HG02610 (cell line): ENCODE data around the gene MPIG6B.

Experiments used
- ATAC-seq: cut with Tn5 transposase; IDR thresholded peaks from one replicate; pipeline ENCODE4 v1.9.1; 2021; ENCODE audit warnings: mild to moderate bottlenecking, moderate library complexity; ENCODE audit not compliant: unreplicated experiment

Gene MPIG6B

DNA sequence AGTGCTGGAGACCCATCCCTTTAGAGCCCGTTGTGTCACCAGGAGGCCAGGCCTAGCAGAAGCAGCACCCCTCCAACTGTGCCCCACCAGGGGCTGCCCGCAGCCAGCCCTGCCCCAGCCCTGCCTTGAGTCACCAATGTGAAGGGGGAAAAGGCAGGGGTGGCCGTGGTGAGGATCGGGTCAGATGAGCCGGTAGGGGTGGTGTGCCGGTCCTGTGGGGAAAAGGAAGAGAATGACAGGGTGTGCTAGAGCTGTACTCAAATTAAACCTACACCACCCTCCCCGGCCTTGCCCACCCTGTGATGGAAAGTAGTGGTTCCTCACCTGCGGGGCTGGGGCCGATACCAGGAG is 42.4 kb downstream of the MPIG6B start:
- ATAC-seq: no peak

DNA sequence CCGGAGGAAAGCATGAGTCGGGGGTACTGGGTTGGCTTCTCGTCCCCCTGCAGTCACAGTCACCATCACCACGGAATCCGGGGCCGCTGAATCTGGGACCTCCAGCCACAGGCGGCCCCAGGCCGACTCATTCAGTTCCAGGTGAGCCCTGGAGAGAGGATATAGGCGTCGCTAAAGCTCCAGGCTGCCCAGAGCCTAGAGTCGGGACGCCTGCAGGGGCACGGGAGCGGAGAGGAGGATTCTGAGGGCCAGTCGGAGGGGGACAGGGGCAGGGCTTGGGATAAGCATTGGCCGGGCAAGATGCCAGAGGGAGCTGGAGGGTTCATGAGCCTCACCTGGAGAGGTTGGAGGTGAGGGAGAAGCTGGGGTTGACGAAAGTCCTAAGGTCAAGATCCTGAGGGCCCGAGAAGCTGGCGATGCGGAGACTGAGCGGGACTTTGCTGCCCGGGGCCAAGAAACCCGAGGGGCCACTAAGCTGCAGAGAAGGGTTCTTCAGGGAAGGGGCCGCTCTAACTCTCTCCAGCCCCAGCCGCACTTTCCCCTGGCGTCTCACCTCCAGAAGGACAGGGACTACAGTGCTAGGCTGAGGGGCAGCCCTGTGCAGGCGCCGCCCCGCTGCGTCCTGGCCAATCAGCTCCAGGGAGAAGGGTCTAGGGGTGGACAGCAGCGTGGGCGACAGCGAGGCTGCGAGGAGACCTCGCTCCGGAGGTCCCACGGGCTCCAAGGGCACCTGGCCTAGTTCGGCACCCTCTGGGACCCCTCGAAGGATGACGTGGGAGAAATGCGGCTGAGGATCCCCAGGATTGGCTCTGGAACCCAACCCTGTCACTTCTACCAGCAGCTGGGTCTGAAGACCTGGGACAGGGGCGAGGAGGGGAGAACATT is 43.0 kb downstream of the MPIG6B start:
- no peak for ATAC-seq

DNA sequence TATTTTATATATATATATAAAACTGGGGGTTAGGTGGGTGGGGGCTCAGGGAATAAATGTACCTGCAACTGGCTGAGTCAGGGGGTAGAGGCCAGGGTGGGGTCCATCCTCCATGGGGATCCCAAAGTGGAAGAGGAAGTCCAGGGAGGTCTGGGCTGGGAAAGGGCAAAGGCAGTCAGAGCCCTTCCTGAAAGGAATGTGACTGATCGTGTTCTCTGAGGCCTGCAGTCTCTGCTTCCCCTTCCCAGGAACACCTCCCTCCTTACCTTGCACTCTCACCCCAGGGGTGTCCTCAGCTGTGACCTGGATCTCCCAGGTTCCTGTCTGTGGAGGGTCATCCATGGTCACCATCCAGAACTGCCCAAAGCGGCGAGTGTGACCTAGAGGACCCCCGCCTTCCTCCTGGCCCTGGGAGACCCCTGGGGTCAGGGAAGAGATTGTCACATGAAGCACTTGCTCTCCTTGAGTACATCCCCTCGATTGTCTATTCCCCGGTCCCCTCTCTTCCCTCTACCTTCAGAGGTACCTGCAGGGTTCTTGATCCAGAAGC is 44.0 kb downstream of the MPIG6B start:
- ATAC-seq: no peak

DNA sequence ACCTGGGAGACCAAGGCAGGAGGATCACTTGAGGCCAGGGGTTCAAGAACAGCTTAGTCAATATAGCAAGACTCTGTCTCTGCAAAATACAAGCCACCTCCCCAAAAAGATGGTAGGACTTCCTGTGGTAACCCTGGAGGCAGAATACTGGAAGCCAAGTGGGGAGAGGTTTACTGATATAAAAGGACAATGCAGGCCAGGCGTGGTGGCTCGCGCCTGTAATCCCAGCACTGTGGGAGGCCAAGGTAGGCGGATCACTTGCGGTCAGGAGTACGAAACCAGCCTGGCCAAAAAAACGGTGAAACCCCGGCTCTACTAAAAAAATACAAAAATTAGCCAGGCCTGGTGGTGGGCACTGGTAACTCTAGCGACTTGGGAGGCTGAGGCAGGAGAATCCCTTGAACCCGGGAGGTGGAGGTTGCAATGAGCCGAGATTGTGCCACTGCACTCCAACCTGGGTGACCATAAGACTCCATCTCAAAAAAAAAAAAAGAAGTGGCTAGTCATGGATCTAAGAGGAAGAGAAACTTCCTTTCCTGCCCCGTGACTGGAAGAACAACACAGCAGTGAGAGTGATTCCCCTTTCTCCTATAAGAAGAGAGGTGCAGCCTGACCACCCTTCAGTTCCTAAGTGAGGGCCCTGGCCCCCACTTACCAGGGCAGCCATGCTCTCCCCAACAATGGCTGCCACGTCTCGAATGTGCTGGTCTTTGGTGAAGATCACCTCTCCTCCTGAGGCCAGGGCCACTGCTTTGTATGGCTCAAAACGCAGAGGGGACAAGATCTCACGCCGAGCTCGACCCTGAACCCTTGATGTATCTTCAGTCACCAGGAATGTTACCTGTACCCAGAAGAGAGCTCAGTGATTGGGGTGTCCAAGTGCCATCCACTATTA is 45.4 kb downstream of the MPIG6B start:
- no peak for ATAC-seq

DNA sequence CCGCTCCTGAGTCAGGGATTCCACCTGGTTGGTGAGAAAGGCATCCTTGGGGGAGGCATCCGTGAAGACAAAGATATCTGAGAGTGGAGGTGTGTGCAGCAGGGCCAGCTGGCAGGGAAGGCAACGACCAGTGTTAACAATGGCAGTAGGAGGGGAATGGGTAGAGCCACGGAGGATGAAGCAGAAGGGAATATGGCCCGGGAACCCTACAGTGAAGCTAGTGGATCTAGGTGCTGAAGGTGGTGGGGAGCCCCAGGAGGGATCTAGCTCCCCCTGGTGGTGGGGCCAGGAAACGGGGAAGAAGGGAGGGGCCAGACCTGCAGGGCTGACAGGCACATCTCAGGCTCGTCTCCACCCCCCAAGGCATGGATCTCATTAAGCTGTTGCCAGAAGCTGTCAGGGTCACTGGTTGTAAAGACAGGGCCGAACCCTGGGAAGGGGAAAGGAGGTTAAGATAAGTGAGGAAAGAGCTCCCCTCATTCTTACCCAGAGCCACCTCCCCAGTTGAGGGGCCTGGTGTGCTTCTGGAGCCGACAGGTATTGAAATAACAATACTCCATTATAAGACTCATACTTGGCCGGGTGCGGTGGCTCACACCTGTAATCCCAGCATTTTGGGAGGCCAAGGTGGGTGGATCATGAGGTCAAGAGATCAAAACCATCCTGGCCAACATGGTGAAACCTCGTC is 46.7 kb downstream of the MPIG6B start:
- peak; percentile 50 for ATAC-seq

DNA sequence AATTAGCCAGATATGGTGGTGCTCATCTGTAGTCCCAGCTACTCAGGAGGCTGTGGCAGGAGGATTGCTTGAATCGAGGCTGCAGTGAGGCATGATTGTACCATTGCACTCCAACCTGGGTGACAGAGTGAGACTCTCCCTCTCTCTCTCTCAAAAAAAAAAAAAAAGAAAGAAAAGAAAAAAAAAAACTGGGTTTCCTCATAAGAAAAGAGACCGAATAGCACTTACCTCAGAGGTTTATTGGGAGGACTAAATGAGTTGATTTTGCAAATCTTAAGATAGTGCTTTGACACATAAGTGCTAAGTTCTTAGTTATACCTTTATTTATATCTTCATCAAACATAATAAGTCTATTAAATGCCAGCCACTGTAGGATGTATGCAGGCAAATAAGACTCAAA is 47.7 kb downstream of the MPIG6B start:
- no peak for ATAC-seq

DNA sequence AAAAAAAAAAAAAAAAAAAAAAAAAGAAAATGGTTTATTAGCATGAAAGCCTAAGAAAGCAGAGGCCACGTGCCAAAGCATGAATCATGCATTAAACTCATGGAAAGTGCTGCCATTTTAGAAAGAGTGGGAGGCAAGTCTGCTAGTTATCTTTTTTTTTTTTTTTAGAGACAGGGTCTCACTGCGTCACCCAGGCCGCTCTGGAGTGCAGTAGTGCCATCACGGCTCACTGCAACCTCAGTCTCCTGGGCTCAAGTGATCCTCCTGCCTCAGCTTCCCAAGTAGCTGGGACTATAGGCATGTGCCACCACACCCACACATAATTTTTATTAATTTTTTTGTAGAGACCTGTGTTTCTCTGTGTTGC is 48.8 kb downstream of the MPIG6B start:
- ATAC-seq: no peak

DNA sequence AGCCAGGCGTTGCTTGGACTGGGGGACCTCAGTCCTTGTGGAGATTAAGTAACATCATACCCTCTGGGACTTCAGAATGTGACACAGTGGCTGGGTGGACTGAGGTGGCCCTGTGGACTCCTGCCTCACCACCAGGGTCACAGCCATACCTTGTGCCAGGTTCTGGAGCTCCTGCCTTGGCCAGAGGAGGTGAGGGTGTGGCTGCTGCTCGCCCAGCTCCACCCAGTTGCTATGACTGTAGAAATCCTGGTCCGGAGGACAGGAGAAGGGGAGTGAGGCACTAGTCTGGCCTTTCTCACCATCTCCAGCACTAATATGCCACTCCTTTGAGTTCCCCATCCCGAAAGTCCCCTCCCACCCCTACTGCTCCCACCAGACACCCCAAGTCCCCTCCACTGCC is 52.0 kb downstream of the MPIG6B start:
- ATAC-seq: no peak

DNA sequence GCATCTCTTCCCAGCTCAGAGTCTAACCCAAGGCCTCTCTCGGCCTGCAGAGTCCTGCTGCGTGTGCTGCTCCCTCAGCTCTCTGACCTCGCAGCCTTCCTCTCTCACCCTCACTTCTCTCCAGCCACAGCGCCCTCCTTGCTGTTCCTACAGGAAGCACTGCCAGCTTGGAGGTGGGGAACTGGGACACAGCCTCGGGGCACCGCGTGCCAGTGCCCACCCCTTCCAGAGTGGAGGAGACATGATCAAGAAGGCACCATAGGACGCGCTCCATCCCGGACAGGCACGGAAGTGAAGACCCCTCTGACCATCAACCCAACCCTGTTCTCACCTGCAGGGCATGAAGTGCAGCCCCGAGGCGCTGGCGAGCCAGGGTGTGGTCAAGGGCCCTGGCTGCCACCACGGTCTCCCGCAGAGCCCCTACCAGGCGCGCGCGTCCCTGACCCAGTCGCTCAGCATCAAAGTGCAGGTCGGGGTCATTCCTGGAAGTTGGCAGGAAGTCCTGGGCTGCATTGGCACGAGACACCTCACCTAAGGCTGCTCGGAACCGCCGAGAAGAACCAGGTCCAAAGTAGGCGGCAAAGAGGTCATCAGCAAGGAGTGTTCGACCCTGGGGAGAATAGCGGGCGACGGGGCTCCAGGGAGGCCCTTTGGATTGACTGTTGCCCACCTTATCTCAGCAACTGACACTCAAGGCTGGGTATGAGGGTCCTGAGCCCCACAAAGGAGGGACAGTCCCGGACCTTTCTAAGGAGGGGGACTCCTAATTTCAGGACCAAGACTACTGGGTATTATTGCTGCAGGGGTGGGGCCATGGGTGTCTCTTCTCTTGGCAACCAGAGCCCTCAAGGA is 52.7 kb downstream of the MPIG6B start:
- no peak for ATAC-seq
